H1 (cell line): Measurements from ENCODE around the gene DPEP3.

Source experiments
- BRCA1 ChIP-seq: IDR thresholded peaks from 2 replicates; pipeline ENCODE4 v1.6.1; 2012; ENCODE audit warnings: low read depth, low read length, improper control_type of control experiment
- CHD2 ChIP-seq: IDR thresholded peaks from 2 replicates; pipeline ENCODE4 v1.6.1; 2012; ENCODE audit warnings: low read length, improper control_type of control experiment
- KDM1A ChIP-seq: fragments of 200-600, 300-600 bp; sonication (generic); IDR thresholded peaks from 2 replicates; pipeline ENCODE4 v1.7.1; 2016; ENCODE audit warnings: mild to moderate bottlenecking, low read length, borderline replicate concordance
- MAFK ChIP-seq: IDR thresholded peaks from 2 replicates; pipeline ENCODE4 v1.6.1; 2012; ENCODE audit warnings: low read depth, mild to moderate bottlenecking, improper control_type of control experiment, low read length
- NANOG ChIP-seq: IDR thresholded peaks from 2 replicates; pipeline ENCODE4 v1.6.1; 2011; ENCODE audit warnings: low read length, low read depth, mild to moderate bottlenecking, inconsistent platforms; ENCODE audit not compliant: insufficient read depth, poor library complexity, severe bottlenecking
- POLR2A ChIP-seq, 2 experiments: IDR thresholded peaks; 1 replicate in 1 of 2; 2 replicates in 1 of 2; pipeline ENCODE4 v1.6.1; 2011; ENCODE audit warnings: low read depth in 2 of 2, low read length in 2 of 2, mild to moderate bottlenecking in 2 of 2; ENCODE audit errors: control extremely low read depth in 1 of 2
- POLR2AphosphoS5 ChIP-seq: IDR thresholded peaks from 2 replicates; pipeline ENCODE4 v1.6.1; 2011; ENCODE audit warnings: low read depth, low read length
- SP1 ChIP-seq: IDR thresholded peaks from 2 replicates; pipeline ENCODE4 v1.6.1; 2011; ENCODE audit warnings: low read depth, low read length
- SRF ChIP-seq: IDR thresholded peaks from 2 replicates; pipeline ENCODE4 v1.6.1; 2011; ENCODE audit warnings: mild to moderate bottlenecking, low read depth, low read length, moderate library complexity
- TCF12 ChIP-seq: IDR thresholded peaks from 2 replicates; pipeline ENCODE4 v1.6.1; 2011; ENCODE audit warnings: low read depth, mild to moderate bottlenecking, low read length
- TF ChIP-seq, protein P1 (sequence below): IDR thresholded peaks from 2 replicates; pipeline ENCODE4 v1.6.1; 2012; ENCODE audit warnings: inconsistent platforms
- TF ChIP-seq, protein P2 (sequence below), 3 experiments: IDR thresholded peaks; 1 replicate in 2 of 3; 2 replicates in 1 of 3; pipeline versions ENCODE4 v1.5.1 to v1.6.1; 2011; ENCODE audit warnings: low read length in 3 of 3, mild to moderate bottlenecking in 3 of 3, inconsistent platforms in 2 of 3, low read depth in 1 of 3, moderate library complexity in 1 of 3; ENCODE audit not compliant: insufficient read depth in 1 of 3; ENCODE audit errors: control extremely low read depth in 1 of 3

DNA sequence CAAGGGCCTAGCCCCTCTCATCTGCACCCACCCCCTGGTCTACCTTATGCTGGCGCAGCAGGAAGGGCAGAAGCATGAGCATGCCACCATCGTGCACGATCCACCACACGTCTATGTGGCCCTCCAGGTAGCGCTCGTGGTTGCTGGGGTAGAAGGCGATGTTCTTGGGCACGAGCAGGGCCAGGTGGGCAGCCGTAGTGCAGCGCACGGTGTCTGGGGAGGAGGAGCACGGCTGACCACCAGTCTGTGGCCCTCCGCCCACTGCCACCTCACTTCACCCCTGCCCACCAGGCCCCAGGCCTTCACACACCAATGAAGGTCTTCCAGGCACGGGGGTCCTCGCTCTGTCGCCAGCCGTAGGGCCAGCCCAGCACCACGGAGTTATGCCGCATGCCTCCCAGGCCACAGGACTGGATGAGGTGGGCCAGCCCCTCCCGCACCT lies 34.1 kb downstream of the DPEP3 start:
- TF ChIP-seq, protein P1, sequence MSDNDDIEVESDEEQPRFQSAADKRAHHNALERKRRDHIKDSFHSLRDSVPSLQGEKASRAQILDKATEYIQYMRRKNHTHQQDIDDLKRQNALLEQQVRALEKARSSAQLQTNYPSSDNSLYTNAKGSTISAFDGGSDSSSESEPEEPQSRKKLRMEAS: no peak
- no peak for TF ChIP-seq BRCA1
- TF ChIP-seq POLR2A (IDR thresholded peaks at IDR 0.05; ENCODE audit: control extremely low read depth in 1 of 2, low read depth in 2 of 2, low read length in 2 of 2): no peak
- no peak for TF ChIP-seq NANOG
- no peak for TF ChIP-seq TCF12
- TF ChIP-seq, protein P2, sequence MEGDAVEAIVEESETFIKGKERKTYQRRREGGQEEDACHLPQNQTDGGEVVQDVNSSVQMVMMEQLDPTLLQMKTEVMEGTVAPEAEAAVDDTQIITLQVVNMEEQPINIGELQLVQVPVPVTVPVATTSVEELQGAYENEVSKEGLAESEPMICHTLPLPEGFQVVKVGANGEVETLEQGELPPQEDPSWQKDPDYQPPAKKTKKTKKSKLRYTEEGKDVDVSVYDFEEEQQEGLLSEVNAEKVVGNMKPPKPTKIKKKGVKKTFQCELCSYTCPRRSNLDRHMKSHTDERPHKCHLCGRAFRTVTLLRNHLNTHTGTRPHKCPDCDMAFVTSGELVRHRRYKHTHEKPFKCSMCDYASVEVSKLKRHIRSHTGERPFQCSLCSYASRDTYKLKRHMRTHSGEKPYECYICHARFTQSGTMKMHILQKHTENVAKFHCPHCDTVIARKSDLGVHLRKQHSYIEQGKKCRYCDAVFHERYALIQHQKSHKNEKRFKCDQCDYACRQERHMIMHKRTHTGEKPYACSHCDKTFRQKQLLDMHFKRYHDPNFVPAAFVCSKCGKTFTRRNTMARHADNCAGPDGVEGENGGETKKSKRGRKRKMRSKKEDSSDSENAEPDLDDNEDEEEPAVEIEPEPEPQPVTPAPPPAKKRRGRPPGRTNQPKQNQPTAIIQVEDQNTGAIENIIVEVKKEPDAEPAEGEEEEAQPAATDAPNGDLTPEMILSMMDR (IDR thresholded peaks at IDR 0.05; ENCODE audit: control extremely low read depth in 1 of 3, insufficient read depth in 1 of 3, low read depth in 1 of 3, low read length in 3 of 3): no peak
- no peak for TF ChIP-seq KDM1A
- no peak for TF ChIP-seq CHD2
- no peak for TF ChIP-seq SRF
- no peak for TF ChIP-seq MAFK
- TF ChIP-seq POLR2AphosphoS5: no peak
- TF ChIP-seq SP1: no peak
